Stomach (tissue), 9 donors: ENCODE results near the gene NAA35. TPM values are rescaled to one million over a fixed set of nuclear protein-coding genes. Genes with fewer than 3 reads are reported as not detected.
A peak's percentile ranks its signal among the peaks of the same experiment; 100 is the strongest.

Experiments used
- DNase-seq, 2 donors: peaks; one replicate each; pipeline versions ENCODE4 v3.0.0 to v3.0.0-alpha.2; 2013 to 2019
- H3K27ac ChIP-seq, 5 donors: fragments of 200-600 bp in 4 of 5; sonication (generic) in 4 of 5; one replicate each; pipeline ENCODE4 v1.5.1; 2013 to 2019; ENCODE audit warnings: mild to moderate bottlenecking in 1 of 5, moderate library complexity in 1 of 5
- H3K27me3 ChIP-seq, 3 donors: fragments of 200-600 bp; sonication (generic); one replicate each; pipeline ENCODE4 v1.5.1; 2017 to 2019; ENCODE audit warnings: mixed run types in 1 of 3
- H3K36me3 ChIP-seq, 4 donors: fragments of 200-600 bp; sonication (generic); 1 replicate in 3 of 4; 2 replicates in 1 of 4; pipeline ENCODE4 v1.5.1; 2016 to 2019
- H3K4me1 ChIP-seq, 4 donors: fragments of 200-600 bp; sonication (generic); one replicate each; pipeline ENCODE4 v1.5.1; 2016 to 2019
- H3K4me3 ChIP-seq, 4 donors: fragments of 200-600 bp; sonication (generic) in 3 of 4; one replicate each; pipeline ENCODE4 v1.5.1; 2016 to 2019; ENCODE audit warnings: mild to moderate bottlenecking in 1 of 4
- H3K9me3 ChIP-seq, 4 donors: fragments of 200-600 bp; sonication (generic); one replicate each; pipeline ENCODE4 v1.5.1; 2016 to 2019
- CTCF ChIP-seq, 7 experiments: fragments of 450-650 bp in 4 of 7; fragments of 200-600 bp in 3 of 7; sonication (generic) in 3 of 7; IDR thresholded peaks; one replicate each; pipeline ENCODE4 v1.5.1; 2016 to 2019; ENCODE audit warnings: antibody characterized with exemption in 7 of 7, control low read depth in 2 of 7, mild to moderate bottlenecking in 1 of 7
- EP300 ChIP-seq: sonication (generic); formaldehyde crosslinking; IDR thresholded peaks from one replicate; pipeline ENCODE4 v1.6.1; 2017; ENCODE audit warnings: antibody characterized with exemption
- POLR2A ChIP-seq, 4 donors: fragments of 450-650 bp; IDR thresholded peaks; one replicate each; pipeline ENCODE4 v1.6.1; 2016; ENCODE audit warnings: antibody characterized with exemption in 4 of 4, control low read depth in 2 of 4, mild to moderate bottlenecking in 1 of 4, moderate library complexity in 1 of 4
- POLR2AphosphoS5 ChIP-seq, 3 donors: sonication (generic); formaldehyde crosslinking; IDR thresholded peaks; one replicate each; pipeline ENCODE4 v1.6.1; 2016; ENCODE audit warnings: antibody characterized with exemption in 3 of 3
- WGBS, 5 donors: extraction: QIAGEN DNeasy Blood & Tissue Kit in 3 of 5; methylation state at CpG; one replicate each; pipeline versions ENCODE4 v1.1.5 to v1.1.7; 2013 to 2018; 5-methylcytosine and 5-hydroxymethylcytosine counted together
- intact Hi-C: fragments of 100-400 bp; cut with DNase I; formaldehyde crosslinking; loops from one replicate; pipeline ENCODE4 v1.15.1; 2023; ENCODE audit warnings: low total_unique reads
- polyA plus RNA-seq, 3 donors: library from polyadenylated mRNA; stranded (reverse); fragments of 200-250 nt; gene quantifications; one replicate each; pipeline ENCODE4 v1.2.3, GENCODE V29; 2013
- total RNA-seq, 5 donors: library from RNA; depleted of rRNA; stranded (reverse); fragments of >200 nt; gene quantifications; one replicate each; pipeline versions ENCODE4 v1.1.0 to v1.2.3, GENCODE V29; 2014 to 2016
- donor health status: healthy with polysubstance abuse.
- donor health status: Bipolar disorder and iron deficiency.
- donor health status: healthy.

NAA35 gene
- total and polyA plus RNA-seq, 8 donors = 6.0 to 67.0 (median 10.4) TPM

GRCh38 chr9:85941622-85941940, 635 bp downstream of the NAA35 start:
- Histone ChIP-seq H3K9me3 (no peaks in the 10 kb centered on the region), H3K4me3 (peak overlapping the region; percentile 74 to 99 (median 96)), H3K36me3 (peaks cover 0 to 35% (median 22%) of the 10 kb centered on the region in 4 donors), H3K27me3 (no peaks in the 10 kb centered on the region), H3K27ac (peak overlapping the region; percentile 90 to 98 (median 96)), H3K4me1 (peaks cover 22 to 51% (median 34%) of the 10 kb centered on the region in 4 donors)
- no peak for DNase-seq
- TF ChIP-seq POLR2A (IDR thresholded peaks at IDR 0.05) = no peak
- TF ChIP-seq CTCF (IDR thresholded peaks at IDR 0.05) = no peak
- TF ChIP-seq POLR2AphosphoS5 (IDR thresholded peaks at IDR 0.05) = no peak
- no peak for TF ChIP-seq EP300
- intact Hi-C loops = no loop called here
- 0 to 1% (median 0%) methylated on average over 2 to 15 of the region's 15 CpGs for WGBS, 5 donors

- 25 to 37% (median 27%) methylated on average over 8 of the region's 8 CpGs for WGBS, 5 donors
- Histone ChIP-seq H3K9me3 (no peaks in the 10 kb centered on the region), H3K36me3 (peaks cover 0 to 42% (median 24%) of the 10 kb centered on the region in 4 donors), H3K4me1 (peaks cover 22 to 54% (median 35%) of the 10 kb centered on the region in 4 donors), H3K4me3 (peak overlapping the region; percentile 74 to 99 (median 96)), H3K27ac (peak overlapping the region; percentile 90 to 98 (median 96)), H3K27me3 (no peaks in the 10 kb centered on the region)
- intact Hi-C loops = no loop called here
- TF ChIP-seq CTCF (IDR thresholded peaks at IDR 0.05) (no peak), POLR2A (IDR thresholded peaks at IDR 0.05) (no peak), POLR2AphosphoS5 (IDR thresholded peaks at IDR 0.05) (no peak), EP300 (no peak)
- peak in 1 of 2 donors; percentile 7 for DNase-seq
Measured at GRCh38 chr9:85941966-85942912, 1.3 kb downstream of the NAA35 start.

GRCh38 chr9:85942913-85943709, 2.2 kb downstream of the NAA35 start:
- TF ChIP-seq POLR2AphosphoS5 (IDR thresholded peaks at IDR 0.05) = no peak
- TF ChIP-seq POLR2A (IDR thresholded peaks at IDR 0.05) = no peak
- no peak for TF ChIP-seq EP300
- no peak for TF ChIP-seq CTCF (IDR thresholded peaks at IDR 0.05)
- no peak for DNase-seq
- peak overlapping the region in 2 of 4 donors; percentile 96 to 99 for H3K4me3 ChIP-seq
- 30 to 47% (median 33%) methylated on average over 3 of the region's 3 CpGs for WGBS, 5 donors
- no peaks in the 10 kb centered on the region for H3K27me3 ChIP-seq
- H3K9me3 ChIP-seq = no peaks in the 10 kb centered on the region
- H3K4me1 ChIP-seq = peaks cover 22 to 63% (median 39%) of the 10 kb centered on the region in 4 donors
- H3K27ac ChIP-seq = peak overlapping the region in 1 of 5 donors; percentile 1
- intact Hi-C loops = no loop called here
- peaks cover 0 to 50% (median 27%) of the 10 kb centered on the region in 4 donors for H3K36me3 ChIP-seq

- TF ChIP-seq CTCF (IDR thresholded peaks at IDR 0.05) = no peak
- no peak for TF ChIP-seq POLR2A (IDR thresholded peaks at IDR 0.05)
- no peak for TF ChIP-seq EP300
- no peak for TF ChIP-seq POLR2AphosphoS5 (IDR thresholded peaks at IDR 0.05)
- DNase-seq = no peak
- H3K4me3 ChIP-seq = no peak overlapping the region
- H3K27me3 ChIP-seq = no peaks in the 10 kb centered on the region
- no peak overlapping the region for H3K27ac ChIP-seq
- WGBS, 5 donors = 75 to 89% (median 84%) methylated on average over 1 of the region's 1 CpG
- H3K36me3 ChIP-seq = peaks cover 0 to 55% (median 28%) of the 10 kb centered on the region in 4 donors
- H3K9me3 ChIP-seq = no peaks in the 10 kb centered on the region
- intact Hi-C loops = no loop called here
- peaks cover 22 to 67% (median 43%) of the 10 kb centered on the region in 4 donors for H3K4me1 ChIP-seq
Measured at GRCh38 chr9:85943757-85944430, 2.9 kb downstream of the NAA35 start.
